HTERT RPE-1 (cell line): ENCODE results near the gene GHITM.

Source experiments
- in situ Hi-C: fragments of 300-500 bp; cut with MboI; formaldehyde crosslinking; loops from 4 replicates; pipeline ENCODE4 v1.14.3; 2020; ENCODE audit warnings: low sequenced_read_pairs

Gene GHITM

DNA sequence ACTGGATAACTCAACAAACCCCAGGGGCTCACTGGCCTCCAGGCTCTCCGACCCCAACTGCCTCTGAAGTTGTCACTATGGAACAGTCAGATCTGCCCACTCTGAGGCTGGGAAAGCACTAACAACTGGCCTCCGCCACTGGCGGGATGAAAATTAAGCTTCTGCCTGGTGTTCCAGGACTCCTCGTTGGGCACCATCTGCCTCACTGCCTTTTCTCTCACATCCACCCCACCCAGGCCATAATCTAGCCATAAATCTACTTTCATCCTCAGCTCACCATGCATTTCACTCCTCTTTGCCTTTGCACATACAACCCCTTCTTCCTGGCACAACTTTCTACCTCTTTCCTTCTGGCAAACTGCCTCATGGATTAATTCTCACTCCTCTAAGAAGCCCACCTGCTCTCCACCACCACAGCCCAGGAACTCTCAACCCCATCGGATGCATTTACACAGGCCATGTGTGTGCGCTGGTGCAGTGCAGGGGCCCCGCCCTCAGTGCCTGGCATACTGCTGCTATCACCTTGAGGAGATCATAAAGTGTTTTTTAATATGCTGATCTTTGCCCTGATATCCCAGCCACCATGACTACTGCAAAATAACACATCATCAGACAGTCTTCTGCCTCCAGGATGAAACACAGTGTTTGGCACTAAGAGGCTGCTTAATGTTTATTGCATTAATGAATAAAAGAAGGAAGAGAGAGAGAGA lies 59.1 kb downstream of the GHITM start:
- in situ Hi-C loops = no loop called here

- in situ Hi-C loops = no loop called here
Measured at GRCh38 chr10:84200537-84201243, 61.4 kb downstream of the GHITM start.

GRCh38 chr10:84201244-84201606 lies 61.9 kb downstream of the GHITM start:
- in situ Hi-C loops = no loop called here

DNA sequence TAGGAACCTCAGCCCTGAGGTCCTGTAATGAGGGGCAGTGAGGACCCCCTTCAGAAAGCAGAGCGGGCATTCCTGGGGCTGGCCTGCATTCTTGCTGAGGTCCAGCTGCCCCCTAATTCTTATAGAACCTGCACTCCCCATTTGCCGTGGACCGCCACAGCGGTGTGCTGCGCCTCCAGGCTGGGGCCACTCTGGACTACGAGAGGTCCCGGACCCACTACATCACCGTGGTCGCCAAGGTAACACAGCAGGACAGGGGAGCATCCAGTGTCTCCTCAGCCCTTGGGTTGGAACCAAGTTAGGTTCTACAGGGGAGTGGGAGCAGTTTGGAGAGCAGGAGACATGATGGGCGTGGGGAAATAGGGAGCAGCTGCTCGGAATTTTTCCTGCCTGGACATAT lies 62.4 kb downstream of the GHITM start:
- in situ Hi-C loops = no loop called here

DNA sequence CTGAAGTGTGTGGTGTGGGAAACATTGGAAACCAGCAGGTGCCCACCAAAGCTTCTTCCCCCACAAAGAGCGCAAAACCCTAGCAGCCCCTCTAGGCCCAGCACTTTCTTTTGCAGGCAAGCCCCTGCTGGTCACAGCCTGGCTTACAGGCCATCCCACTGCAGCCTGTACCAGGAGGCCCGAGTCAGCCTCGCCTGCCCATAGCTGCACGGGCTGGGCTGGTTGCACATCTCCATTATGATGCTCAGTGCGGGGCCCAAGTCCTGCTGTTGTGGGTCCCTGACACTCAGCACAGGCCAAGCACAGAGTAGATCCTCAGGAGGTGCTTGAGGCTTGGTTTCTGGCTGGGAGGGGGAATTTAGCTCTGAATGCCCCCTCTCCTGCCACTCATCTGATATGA lies 63.0 kb downstream of the GHITM start:
- in situ Hi-C loops = no loop called here
